H1 (cell line): ENCODE measurements around the gene CHD1. TPM values are rescaled to one million over a fixed set of nuclear protein-coding genes. Genes with fewer than 3 reads are reported as not detected.

ENCODE experiments used
- CTCF ChIA-PET: fragments of 300-600 bp; sonication (Branson Sonifier 250); formaldehyde crosslinking; loops from one replicate; lab custom pipeline; 2021; ENCODE audit not compliant: partially characterized antibody; lab: Charles Lee
- POLR2A ChIA-PET: fragments of 300-600 bp; sonication (Branson Sonifier 250); formaldehyde crosslinking; loops from one replicate; lab custom pipeline; 2021; ENCODE audit warnings: inconsistent platforms; ENCODE audit not compliant: partially characterized antibody; lab: Charles Lee
- DNase-seq, 2 experiments: peaks; one replicate each; pipeline versions ENCODE4 v3.0.0 to v3.0.0-alpha.2; 2010 to 2022; ENCODE audit warnings: low spot score in 2 of 2, low read depth in 1 of 2, mixed read lengths in 1 of 2
- FAIRE-seq: peaks from 2 replicates; lab custom pipeline; 2011; peaks lifted over from hg19 to GRCh38; lab: Jason Lieb, UNC
- H2AFZ ChIP-seq: 2 replicates; pipeline ENCODE4 v1.8.1; 2012; ENCODE audit warnings: low read length, inconsistent platforms
- H2AK5ac ChIP-seq: 2 replicates; pipeline ENCODE4 v1.6.1; 2013; ENCODE audit warnings: low read depth, low read length
- H2BK120ac ChIP-seq: replicated peaks from 2 replicates; pipeline ENCODE3; 2013; ENCODE audit warnings: low read depth, low read length, inconsistent platforms
- H2BK12ac ChIP-seq: 2 replicates; pipeline ENCODE4 v1.6.1; 2013; ENCODE audit warnings: low read depth, low read length
- H2BK15ac ChIP-seq: 2 replicates; pipeline ENCODE4 v1.6.1; 2013; ENCODE audit warnings: low read length
- H2BK20ac ChIP-seq: 2 replicates; pipeline ENCODE4 v1.6.1; 2013; ENCODE audit warnings: low read length
- H2BK5ac ChIP-seq: 2 replicates; pipeline ENCODE4 v1.6.1; 2013; ENCODE audit warnings: low read depth, low read length
- H3K14ac ChIP-seq: 2 replicates; pipeline ENCODE4 v1.6.1; 2013; ENCODE audit warnings: inconsistent platforms; ENCODE audit not compliant: insufficient read length
- H3K18ac ChIP-seq: 2 replicates; pipeline ENCODE4 v1.6.1; 2013; ENCODE audit warnings: low read length; ENCODE audit errors: extremely low read depth
- H3K23ac ChIP-seq: 2 replicates; pipeline ENCODE4 v1.6.1; 2013; ENCODE audit warnings: inconsistent platforms; ENCODE audit not compliant: insufficient read length
- H3K23me2 ChIP-seq: 2 replicates; pipeline ENCODE4 v1.6.1; 2013; ENCODE audit warnings: low read depth, low read length
- H3K27ac ChIP-seq: 2 replicates; pipeline ENCODE4 v1.6.1; 2011; ENCODE audit warnings: low read depth, low read length, inconsistent platforms
- H3K27me3 ChIP-seq, 4 experiments: replicated peaks in 1 of 4; 1 replicate in 1 of 4; 2 replicates in 3 of 4; pipeline versions ENCODE4 v1.6.1 to v1.8.1; 2011 to 2013; ENCODE audit warnings: low read length in 3 of 4, mild to moderate bottlenecking in 3 of 4, inconsistent platforms in 2 of 4, mixed read lengths in 2 of 4, moderate library complexity in 1 of 4; ENCODE audit not compliant: control insufficient read depth in 3 of 4, insufficient read depth in 3 of 4; ENCODE audit errors: extremely low read depth in 1 of 4
- H3K36me3 ChIP-seq, 4 experiments: 2 replicates each; pipeline versions ENCODE4 v1.6.1 to v1.8.1; 2011 to 2013; ENCODE audit warnings: mild to moderate bottlenecking in 4 of 4, low read length in 3 of 4, moderate library complexity in 2 of 4, control low read depth in 1 of 4, inconsistent platforms in 1 of 4; ENCODE audit not compliant: insufficient read depth in 4 of 4, control insufficient read depth in 2 of 4
- H3K4ac ChIP-seq: replicated peaks from 2 replicates; pipeline ENCODE3; 2013; ENCODE audit warnings: low read length, low read depth, mixed read lengths, inconsistent platforms; ENCODE audit not compliant: insufficient read length
- H3K4me1 ChIP-seq, 4 experiments: replicated peaks in 1 of 4; 1 replicate in 1 of 4; 2 replicates in 3 of 4; pipeline versions ENCODE4 v1.6.1 to v1.8.1; 2011 to 2013; ENCODE audit warnings: low read length in 3 of 4, inconsistent platforms in 2 of 4, mixed read lengths in 1 of 4; ENCODE audit not compliant: insufficient read depth in 4 of 4, control insufficient read depth in 3 of 4
- H3K4me2 ChIP-seq, 2 experiments: 2 replicates each; pipeline versions ENCODE4 v1.6.1 to v1.8.1; 2011 to 2013; ENCODE audit warnings: low read depth in 2 of 2, low read length in 2 of 2, control low read depth in 1 of 2, inconsistent platforms in 1 of 2, mild to moderate bottlenecking in 1 of 2; ENCODE audit not compliant: insufficient read depth in 1 of 2
- H3K4me3 ChIP-seq, 4 experiments: fragments of 200-600, 300-600 bp in 1 of 4; sonication (generic), shearing (Covaris generic), sonication (Bioruptor Twin) in 1 of 4; 2 replicates each; pipeline versions ENCODE4 v1.5.1 to v1.8.1; 2011 to 2016; ENCODE audit warnings: low read length in 4 of 4, low read depth in 3 of 4, control low read depth in 2 of 4, inconsistent platforms in 2 of 4, mild to moderate bottlenecking in 2 of 4, mixed read lengths in 1 of 4, moderate library complexity in 1 of 4; ENCODE audit not compliant: insufficient read depth in 2 of 4; ENCODE audit errors: extremely low read depth in 1 of 4
- H3K56ac ChIP-seq: replicated peaks from 2 replicates; pipeline ENCODE3; 2013; ENCODE audit warnings: low read depth, mild to moderate bottlenecking, mixed read lengths, low read length, inconsistent platforms; ENCODE audit not compliant: insufficient read length
- H3K79me1 ChIP-seq: 2 replicates; pipeline ENCODE4 v1.6.1; 2013; ENCODE audit warnings: low read depth, low read length, control low read depth
- H3K79me2 ChIP-seq, 2 experiments: 2 replicates each; pipeline versions ENCODE4 v1.6.1 to v1.8.1; 2012 to 2013; ENCODE audit warnings: low read length in 2 of 2, mild to moderate bottlenecking in 2 of 2, inconsistent platforms in 1 of 2; ENCODE audit not compliant: insufficient read depth in 2 of 2, control insufficient read depth in 1 of 2
- H3K9ac ChIP-seq, 4 experiments: replicated peaks in 1 of 4; 1 replicate in 1 of 4; 2 replicates in 3 of 4; pipeline versions ENCODE4 v1.6.1 to v1.8.1; 2011 to 2013; ENCODE audit warnings: low read depth in 3 of 4, low read length in 3 of 4, control low read depth in 2 of 4, mild to moderate bottlenecking in 2 of 4, moderate library complexity in 2 of 4, inconsistent platforms in 1 of 4; ENCODE audit errors: extremely low read depth in 1 of 4
- H3K9me3 ChIP-seq, 2 experiments: 2 replicates each; pipeline versions ENCODE4 v1.6.1 to v1.8.1; 2012 to 2013; ENCODE audit warnings: mild to moderate bottlenecking in 2 of 2, moderate library complexity in 2 of 2, control low read depth in 1 of 2, inconsistent platforms in 1 of 2, low read depth in 1 of 2, low read length in 1 of 2, mixed read lengths in 1 of 2; ENCODE audit not compliant: insufficient read depth in 2 of 2
- H4K20me1 ChIP-seq, 2 experiments: replicated peaks in 1 of 2; 2 replicates each; pipeline versions ENCODE3 to v1.8.1; 2011 to 2013; ENCODE audit warnings: inconsistent platforms in 2 of 2, low read length in 2 of 2, mild to moderate bottlenecking in 1 of 2; ENCODE audit not compliant: insufficient read depth in 2 of 2, control insufficient read depth in 1 of 2
- H4K5ac ChIP-seq: 2 replicates; pipeline ENCODE4 v1.6.1; 2013; ENCODE audit warnings: low read length, low read depth, mixed read lengths, inconsistent platforms; ENCODE audit not compliant: insufficient read length
- H4K8ac ChIP-seq: 2 replicates; pipeline ENCODE4 v1.8.0; 2013; ENCODE audit warnings: mild to moderate bottlenecking, moderate library complexity, low read length, inconsistent platforms; ENCODE audit not compliant: insufficient read depth; ENCODE audit errors: extremely low read depth
- H4K91ac ChIP-seq: replicated peaks from 2 replicates; pipeline ENCODE3; 2013; ENCODE audit warnings: low read length, mixed read lengths, inconsistent platforms; ENCODE audit not compliant: insufficient read length
- CBX8 ChIP-seq: fragments of 300-800, 300-1000 bp; sonication (generic); IDR thresholded peaks from 2 replicates; pipeline ENCODE4 v1.7.1; 2016; ENCODE audit warnings: low read depth, low read length, borderline replicate concordance
- CHD2 ChIP-seq: IDR thresholded peaks from 2 replicates; pipeline ENCODE4 v1.6.1; 2012; ENCODE audit warnings: low read length, improper control_type of control experiment
- EZH2 ChIP-seq: fragments of 200-600 bp; sonication (generic); IDR thresholded peaks from 2 replicates; pipeline ENCODE4 v1.7.1; 2012; ENCODE audit warnings: low read depth, mild to moderate bottlenecking, moderate library complexity, low read length, inconsistent platforms; ENCODE audit not compliant: severe bottlenecking
- GABPA ChIP-seq: IDR thresholded peaks from 2 replicates; pipeline ENCODE4 v1.6.1; 2011; ENCODE audit warnings: mild to moderate bottlenecking, low read length, moderate library complexity, borderline replicate concordance; ENCODE audit not compliant: insufficient read depth
- NANOG ChIP-seq: IDR thresholded peaks from 2 replicates; pipeline ENCODE4 v1.6.1; 2011; ENCODE audit warnings: low read length, low read depth, mild to moderate bottlenecking, inconsistent platforms; ENCODE audit not compliant: insufficient read depth, poor library complexity, severe bottlenecking
- SAP30 ChIP-seq: fragments of 300-600 bp; sonication (generic); IDR thresholded peaks from 2 replicates; pipeline ENCODE4 v1.7.1; 2012; ENCODE audit warnings: low read length, moderate library complexity, mild to moderate bottlenecking, inconsistent platforms; ENCODE audit not compliant: insufficient read depth, insufficient replicate concordance
- SIX5 ChIP-seq: IDR thresholded peaks from 2 replicates; pipeline ENCODE4 v1.6.1; 2011; ENCODE audit warnings: mild to moderate bottlenecking, low read depth, low read length
- SRF ChIP-seq: IDR thresholded peaks from 2 replicates; pipeline ENCODE4 v1.6.1; 2011; ENCODE audit warnings: mild to moderate bottlenecking, low read depth, low read length, moderate library complexity
- SUZ12 ChIP-seq: fragments of 200-600 bp; sonication (generic); IDR thresholded peaks from 2 replicates; pipeline ENCODE4 v1.6.1; 2012; ENCODE audit warnings: mild to moderate bottlenecking, inconsistent platforms, low read length, moderate library complexity, mixed read lengths
- TCF12 ChIP-seq: IDR thresholded peaks from 2 replicates; pipeline ENCODE4 v1.6.1; 2011; ENCODE audit warnings: low read depth, mild to moderate bottlenecking, low read length
- WGBS, 2 experiments: shearing (Covaris generic) in 1 of 2; methylation state at CpG; one replicate each; pipeline versions ENCODE4 v1.1.6 to v1.1.7; 2013 to 2015; ENCODE audit warnings: low lambda C conversion rate in 2 of 2, mixed read lengths in 2 of 2, inconsistent platforms in 1 of 2, low coverage in 1 of 2, missing lambda C conversion rate in 1 of 2; ENCODE audit not compliant: insufficient replicate concordance in 2 of 2, insufficient coverage in 1 of 2, insufficient read length in 1 of 2; ENCODE audit errors: extremely low coverage in 1 of 2, missing lambda C conversion rate in 1 of 2; 5-methylcytosine and 5-hydroxymethylcytosine counted together
- polyA plus RNA-seq, 7 experiments: library from polyadenylated mRNA; depleted of rRNA in 3 of 7; stranded (reverse) in 5 of 7; unstranded in 2 of 7; fragments of >200 nt in 5 of 7; fragments of 200-250 nt in 2 of 7; gene quantifications; 1 replicate in 5 of 7; 2 replicates in 1 of 7; 4 replicates in 1 of 7; pipeline versions ENCODE4 v1.2.1 to v1.2.3, GENCODE V29; 2011 to 2013; ENCODE audit warnings: missing spikeins in 2 of 7, mixed read lengths in 2 of 7
- total RNA-seq: library from RNA; stranded (reverse); fragmentation: NEBNext Ultra II Directional; extraction: Animal tissue kit (Norgen Biotek cat#: 25700); gene quantifications from 2 replicates; pipeline ENCODE4 v1.2.1, GENCODE V29; 2021

CHD1 gene
- total and polyA plus RNA-seq, 2 of the 8 experiments (the other 6 are each of a cell fraction or from before 2014, with no cell fraction given), result 15.6 to 53.0 TPM

GRCh38 chr5:98902733-98903132, 26.1 kb downstream of the CHD1 start:
- Histone ChIP-seq H4K20me1 (peaks cover 1 to 3% of the 10 kb centered on the region in 2 experiments), H3K27ac (no peak overlapping the region), H3K4me1 (no peaks in the 10 kb centered on the region), H3K9me3 (no peaks in the 10 kb centered on the region), H4K5ac (no peak overlapping the region), H3K4me2 (no peak overlapping the region), H2BK120ac (no peak overlapping the region), H3K4ac (no peak overlapping the region), H3K18ac (no peak overlapping the region), H3K14ac (no peak overlapping the region), H2BK12ac (no peak overlapping the region), H3K36me3 (peaks cover 17 to 72% (median 46%) of the 10 kb centered on the region in 4 experiments), H3K79me2 (peaks cover 0 to 32% of the 10 kb centered on the region in 2 experiments; a peak in 2 of 4 replicates), H3K27me3 (no peaks in the 10 kb centered on the region), H2BK5ac (no peak overlapping the region), H4K91ac (no peak overlapping the region), H3K9ac (no peak overlapping the region), H2AFZ (no peak overlapping the region), H3K4me3 (no peak overlapping the region), H2BK15ac (no peak overlapping the region), H4K8ac (no peak overlapping the region), H3K23ac (no peak overlapping the region), H2AK5ac (no peak overlapping the region)
- ChIA-PET POLR2A (no interaction called here), CTCF (no interaction called here)
- DNase-seq (no peak), FAIRE-seq (no peak)
- WGBS, 2 experiments, result 84% methylated on average over 1 of the region's 1 CpG; no CpG with 5 or more reads in 1 of the 2 experiments
- TF ChIP-seq TCF12, result no peak
- no peak for TF ChIP-seq CHD2
- no peak for TF ChIP-seq SUZ12
- TF ChIP-seq EZH2, result no peak
- no peak for TF ChIP-seq SIX5
- no peak for TF ChIP-seq CBX8
- TF ChIP-seq SAP30, result no peak
- no peak for TF ChIP-seq GABPA
- TF ChIP-seq NANOG, result no peak
- no peak for TF ChIP-seq SRF
- TF ChIP-seq, all 59 proteins: peak for 0
- H2BK20ac ChIP-seq, result no peak overlapping the region
- no peaks in the 10 kb centered on the region for H3K23me2 ChIP-seq
- no peaks in the 10 kb centered on the region; the same call in 1 of the 2 replicates for H3K79me1 ChIP-seq
- no peak overlapping the region for H3K56ac ChIP-seq
